NCI-H2227 treated with DMSO at 0.1 percent for 48 hours (cell line): ENCODE data around the gene TEAD2.
A peak's percentile ranks its signal among the peaks of the same experiment; 100 is the strongest.
"Not testable (repeated sequence)": the region's sequence is repeated elsewhere in the genome, so short reads cannot be mapped to it uniquely, and the experiment has no call there.

Source experiments
- DNase-seq: peaks from one replicate; lab custom pipeline; 2025; lab: John Stamatoyannopoulos, UW

TEAD2 gene

GRCh38 chr19:49387936-49388372 is 25.7 kb upstream of the TEAD2 start, which contains the start of gene KASH5:
KASH5 (plus strand) TSS chr19:49388249; CDS start chr19:49390884, 2,635 bp downstream.
- DNase-seq, result no peak

DNA sequence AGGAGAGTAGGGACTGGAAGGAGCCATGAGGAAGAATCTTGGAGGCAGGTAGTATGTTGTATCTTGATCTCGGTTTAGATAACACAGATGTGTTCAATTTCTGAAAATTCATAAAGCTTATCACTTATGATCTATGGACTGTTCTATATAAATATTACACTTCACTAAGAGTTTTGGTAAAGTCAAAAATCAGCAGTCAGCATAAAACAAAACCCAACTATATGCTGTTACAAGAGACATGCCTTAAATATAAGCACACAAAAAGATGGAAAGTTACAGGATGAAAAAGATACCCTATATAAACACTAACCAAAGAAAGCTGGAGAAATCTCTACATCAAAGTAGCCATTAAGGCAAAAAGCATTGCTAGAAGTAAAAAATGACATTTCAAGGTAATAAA is 21.4 kb upstream of the TEAD2 start:
- DNase-seq, result no peak

GRCh38 chr19:49382639-49383038 is 20.4 kb upstream of the TEAD2 start:
- no peak for DNase-seq

DNA sequence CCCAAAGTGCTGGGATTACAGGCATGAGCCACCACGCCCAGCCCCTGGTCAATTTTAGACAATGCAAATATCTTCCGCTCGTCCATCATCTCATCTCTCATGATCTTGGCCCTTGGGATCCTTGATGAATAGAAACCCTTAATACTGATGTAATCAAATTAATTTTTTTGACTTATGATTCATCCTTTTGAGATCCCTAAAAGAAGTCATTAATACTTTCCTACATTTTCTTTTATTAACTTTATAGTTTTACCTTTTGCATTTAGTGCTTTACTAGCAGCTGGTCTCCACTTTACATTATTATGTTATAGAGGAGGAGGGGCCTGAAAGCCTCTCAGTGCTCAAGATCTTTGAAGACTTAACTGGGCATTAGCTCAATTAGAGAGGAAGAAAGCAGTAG is 18.2 kb upstream of the TEAD2 start:
- no peak for DNase-seq

DNA sequence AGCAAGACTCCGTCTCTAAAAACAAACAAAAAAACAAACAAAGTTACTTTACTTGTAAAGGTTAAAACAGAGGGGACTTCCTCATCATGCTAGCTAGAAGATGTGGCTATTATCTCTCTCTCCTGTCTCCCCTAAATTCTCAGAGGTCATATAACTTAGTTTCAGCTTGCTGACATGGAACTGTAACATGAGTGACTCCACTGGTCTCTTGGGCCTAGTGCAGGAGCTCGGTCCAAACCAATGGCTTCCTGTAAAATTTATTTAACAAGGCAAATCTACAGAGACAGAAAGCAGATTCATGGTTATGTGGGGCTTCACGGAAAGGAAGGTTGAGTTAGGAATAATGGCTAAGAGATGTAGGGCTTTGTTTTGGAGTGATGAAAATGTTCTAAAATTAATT is 16.3 kb upstream of the TEAD2 start:
- no peak for DNase-seq

GRCh38 chr19:49374665-49375434 is 12.6 kb upstream of the TEAD2 start:
- DNase-seq, result no peak

GRCh38 chr19:49373174-49373573 is 11.0 kb upstream of the TEAD2 start:
- not testable (repeated sequence) for DNase-seq

- no peak for DNase-seq
Measured at GRCh38 chr19:49371184-49371583, 9.0 kb upstream of the TEAD2 start.

GRCh38 chr19:49368711-49369358 is 6.6 kb upstream of the TEAD2 start:
- DNase-seq, result no peak

- DNase-seq, result no peak
Measured at GRCh38 chr19:49366110-49366509, 3.9 kb upstream of the TEAD2 start.

DNA sequence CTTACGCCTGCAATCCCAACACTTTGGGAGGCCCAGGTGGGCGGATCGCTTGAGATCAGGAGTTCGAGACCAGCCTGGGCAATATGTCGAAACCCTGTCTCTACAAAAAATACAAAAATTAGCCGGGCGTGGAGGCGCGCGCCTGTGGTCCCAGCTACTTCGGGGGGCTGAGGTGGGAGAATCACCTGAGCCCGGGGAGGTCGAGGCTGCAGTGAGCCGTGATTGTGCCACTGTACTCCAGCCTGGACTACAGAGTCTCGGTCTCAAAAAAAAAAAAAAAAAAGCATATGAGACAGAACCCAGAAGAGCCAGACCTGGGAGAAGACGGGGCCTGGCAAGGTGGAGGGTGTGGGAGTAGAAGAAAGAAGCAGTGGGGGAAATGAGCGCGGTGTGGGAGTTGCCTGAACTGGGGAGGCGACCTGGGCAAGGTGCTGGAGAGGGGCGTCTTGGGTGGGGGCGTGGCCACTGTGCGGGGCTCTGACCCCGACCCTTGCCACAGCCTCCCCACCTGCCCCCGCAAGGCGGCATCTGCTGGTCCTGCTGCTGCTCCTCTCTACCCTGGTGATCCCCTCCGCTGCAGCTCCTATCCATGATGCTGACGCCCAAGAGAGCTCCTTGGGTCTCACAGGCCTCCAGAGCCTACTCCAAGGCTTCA is 2.0 kb upstream of the TEAD2 start:
- no peak for DNase-seq

- peak; percentile 81 for DNase-seq
Measured at GRCh38 chr19:49363268-49364082, 1.3 kb upstream of the TEAD2 start, which contains the start of gene DKKL1. DKKL1 (plus strand) TSS chr19:49363877; CDS start chr19:49363999, 122 bp downstream.

- no peak for DNase-seq
Measured at GRCh38 chr19:49362929-49363267, 682 bp upstream of the TEAD2 start.

GRCh38 chr19:49361438-49362047 is 673 bp downstream of the TEAD2 start:
- DNase-seq, result no peak

DNA sequence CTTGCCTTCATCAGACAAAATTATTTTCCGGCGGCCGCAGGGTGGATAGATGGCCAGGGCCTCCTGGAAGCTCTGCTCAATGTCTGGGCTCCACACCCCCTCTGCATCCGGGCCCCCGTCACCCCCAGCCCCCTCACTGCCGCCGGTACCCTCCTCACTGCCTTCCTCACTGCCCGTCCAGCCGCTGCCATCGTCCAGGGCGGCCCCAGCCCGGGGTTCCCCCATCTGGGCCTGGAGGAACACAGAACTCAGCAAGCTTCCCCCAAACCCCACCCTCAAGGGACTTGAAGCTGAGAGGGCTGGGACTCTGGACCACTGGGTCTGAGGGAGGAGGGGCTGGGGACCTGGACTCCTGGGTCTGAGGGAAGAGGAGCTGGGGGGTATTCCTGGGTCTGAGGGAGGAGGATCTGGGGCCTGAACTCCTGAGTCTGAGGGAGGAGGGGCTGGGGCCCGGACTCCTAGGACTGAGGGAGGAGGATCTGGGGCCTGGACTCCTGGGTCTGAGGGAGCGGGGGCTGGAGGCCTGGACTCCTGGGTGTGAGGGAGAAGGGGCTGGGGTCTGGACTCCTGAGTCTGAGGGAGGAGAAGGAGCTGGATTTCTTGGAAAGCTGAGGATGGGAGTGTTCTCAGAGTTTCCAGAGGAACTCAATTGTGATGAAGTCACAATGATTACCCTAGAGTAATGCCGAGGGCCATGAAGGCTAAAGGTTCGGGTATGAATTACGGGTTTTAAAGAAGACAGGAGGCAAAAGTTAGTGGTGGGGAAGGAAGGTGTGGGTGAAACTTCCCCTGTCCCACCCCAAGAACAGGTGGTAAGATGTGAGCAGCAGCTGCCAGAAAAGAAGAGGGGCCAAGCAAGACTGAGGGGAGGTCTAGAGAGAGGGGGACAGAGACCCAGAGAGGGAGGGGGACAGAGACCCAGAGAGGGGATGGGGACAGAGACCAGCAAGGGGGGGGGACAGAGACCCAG is 2.1 kb downstream of the TEAD2 start:
- DNase-seq, result no peak

DNA sequence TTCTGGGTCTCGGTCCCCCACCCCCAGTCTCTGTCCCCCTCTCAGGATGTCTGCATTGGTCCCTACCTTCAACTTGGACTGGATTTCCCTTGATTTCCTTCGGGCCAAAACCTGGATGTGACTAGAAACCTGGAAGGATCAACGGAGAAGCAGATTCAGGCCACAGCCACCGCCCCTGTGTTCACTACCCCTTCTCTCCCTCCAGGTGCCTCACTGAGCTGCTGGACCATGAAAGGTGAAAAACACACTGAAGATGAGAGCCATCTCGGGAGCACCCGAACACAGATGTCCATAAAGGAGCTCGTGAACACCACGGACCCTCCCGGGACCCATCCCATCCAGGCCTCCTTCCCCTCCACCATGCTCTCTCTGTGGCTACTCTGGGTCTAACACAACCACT is 5.0 kb downstream of the TEAD2 start:
- no peak for DNase-seq

- no peak for DNase-seq
Measured at GRCh38 chr19:49356382-49356781, 5.8 kb downstream of the TEAD2 start.

DNA sequence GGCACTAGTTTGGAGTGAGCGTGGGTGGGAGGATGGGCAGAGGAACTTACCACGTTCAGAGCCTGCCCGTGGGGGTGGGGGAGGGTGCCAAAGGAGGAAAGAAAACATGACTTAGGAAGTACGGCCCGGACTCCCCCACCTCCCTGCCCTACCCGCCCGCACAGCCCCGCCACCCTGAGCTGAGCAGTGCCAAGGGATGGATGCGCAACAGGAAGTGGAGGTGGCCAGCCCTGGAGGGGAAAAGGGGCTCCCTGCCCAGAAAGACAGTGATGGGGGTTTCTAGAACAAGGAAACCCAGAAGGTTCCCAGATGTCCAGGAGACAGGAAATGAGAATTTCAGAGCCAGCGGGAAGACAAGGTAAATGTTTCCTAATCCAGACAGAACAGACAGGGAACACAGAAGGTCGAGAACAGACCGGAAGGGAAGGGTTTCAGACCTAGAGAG is 6.3 kb downstream of the TEAD2 start:
- DNase-seq, result no peak

DNA sequence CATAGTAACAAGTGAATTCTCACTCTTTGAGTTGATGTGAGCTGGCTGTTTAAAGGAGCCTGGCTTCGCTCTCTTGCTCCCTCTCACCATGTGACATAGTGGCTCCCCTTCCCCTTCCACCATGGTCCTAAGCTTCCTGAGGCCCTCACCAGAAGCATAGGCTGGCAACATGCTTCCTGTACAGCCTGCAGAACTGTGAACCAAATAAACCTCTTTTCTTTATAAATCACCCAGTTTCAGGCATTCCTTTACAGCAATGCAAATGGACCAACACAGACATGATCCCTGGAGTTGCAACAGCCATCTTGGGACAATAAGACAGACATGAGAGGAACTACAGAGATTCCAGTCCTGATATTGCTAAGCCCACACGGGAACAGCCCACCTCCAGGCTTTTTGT is 12.6 kb downstream of the TEAD2 start:
- DNase-seq, result no peak
